Right atrium auricular region (tissue), 2 donors: Measurements from ENCODE around the gene EGLN1. TPM values are rescaled to one million over a fixed set of nuclear protein-coding genes. Genes with fewer than 3 reads are reported as not detected.

Experiments used
- DNase-seq: peaks from one replicate; pipeline ENCODE4 v3.0.0-alpha.2; 2019; ENCODE audit warnings: low spot score
- H3K27ac ChIP-seq, 2 donors: fragments of 200-600 bp; sonication (generic); 1 replicate in 1 of 2; 2 replicates in 1 of 2; pipeline ENCODE4 v1.5.1; 2016 to 2019
- H3K27me3 ChIP-seq, 2 donors: fragments of 200-600 bp; sonication (generic); one replicate each; pipeline versions ENCODE4 v1.5.1 to v1.6.0; 2017 to 2019
- H3K36me3 ChIP-seq: fragments of 200-600 bp; sonication (generic); one replicate; pipeline ENCODE4 v1.5.1; 2016
- H3K4me1 ChIP-seq, 2 donors: fragments of 200-600 bp; sonication (generic); one replicate each; pipeline versions ENCODE4 v1.5.1 to v1.6.0; 2017 to 2019
- H3K4me3 ChIP-seq, 2 donors: fragments of 200-600 bp; sonication (generic); 1 replicate in 1 of 2; 2 replicates in 1 of 2; pipeline ENCODE4 v1.5.1; 2017 to 2019; ENCODE audit warnings: mild to moderate bottlenecking in 1 of 2, moderate library complexity in 1 of 2
- H3K9me3 ChIP-seq, 2 donors: fragments of 200-600 bp; sonication (generic); one replicate each; pipeline ENCODE4 v1.5.1; 2019
- total RNA-seq, 2 donors: library from RNA; depleted of rRNA; stranded (reverse); fragments of >200 nt; gene quantifications; one replicate each; pipeline ENCODE4 v1.1.0, GENCODE V29; 2016
- TF ChIP-seq, protein P1 (sequence below), 2 donors: fragments of 200-600 bp; sonication (generic); IDR thresholded peaks; one replicate each; pipeline ENCODE4 v1.5.1; 2019; ENCODE audit warnings: antibody characterized with exemption in 2 of 2

EGLN1 gene
- total RNA-seq, 2 donors from 2014 or later: 57.9 to 76.7 TPM

DNA sequence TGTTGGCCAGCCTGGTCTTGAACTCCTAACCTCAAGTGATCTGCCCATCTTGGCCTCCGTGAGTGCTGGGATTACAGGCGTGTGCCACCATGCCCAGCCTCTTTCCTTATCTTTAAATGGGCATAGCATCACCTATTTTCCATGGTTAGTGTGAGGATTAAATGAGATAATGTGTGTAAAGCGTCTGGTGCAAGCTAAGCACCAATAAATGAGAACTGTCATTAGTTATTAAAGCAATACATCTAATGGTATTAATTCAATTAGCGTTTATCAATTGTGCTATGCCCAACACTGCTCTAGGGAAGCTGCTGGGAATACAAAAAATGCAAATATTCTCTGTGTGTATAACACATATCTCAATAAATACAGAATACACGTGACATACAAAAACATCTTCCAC lies 94.5 kb downstream of the EGLN1 start:
- TF ChIP-seq, protein P1, sequence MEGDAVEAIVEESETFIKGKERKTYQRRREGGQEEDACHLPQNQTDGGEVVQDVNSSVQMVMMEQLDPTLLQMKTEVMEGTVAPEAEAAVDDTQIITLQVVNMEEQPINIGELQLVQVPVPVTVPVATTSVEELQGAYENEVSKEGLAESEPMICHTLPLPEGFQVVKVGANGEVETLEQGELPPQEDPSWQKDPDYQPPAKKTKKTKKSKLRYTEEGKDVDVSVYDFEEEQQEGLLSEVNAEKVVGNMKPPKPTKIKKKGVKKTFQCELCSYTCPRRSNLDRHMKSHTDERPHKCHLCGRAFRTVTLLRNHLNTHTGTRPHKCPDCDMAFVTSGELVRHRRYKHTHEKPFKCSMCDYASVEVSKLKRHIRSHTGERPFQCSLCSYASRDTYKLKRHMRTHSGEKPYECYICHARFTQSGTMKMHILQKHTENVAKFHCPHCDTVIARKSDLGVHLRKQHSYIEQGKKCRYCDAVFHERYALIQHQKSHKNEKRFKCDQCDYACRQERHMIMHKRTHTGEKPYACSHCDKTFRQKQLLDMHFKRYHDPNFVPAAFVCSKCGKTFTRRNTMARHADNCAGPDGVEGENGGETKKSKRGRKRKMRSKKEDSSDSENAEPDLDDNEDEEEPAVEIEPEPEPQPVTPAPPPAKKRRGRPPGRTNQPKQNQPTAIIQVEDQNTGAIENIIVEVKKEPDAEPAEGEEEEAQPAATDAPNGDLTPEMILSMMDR (IDR thresholded peaks at IDR 0.05): no peak
- Histone ChIP-seq H3K4me1 (peaks cover 0 to 3% of the 10 kb centered on the region in 2 donors), H3K9me3 (no peaks in the 10 kb centered on the region), H3K36me3 (no peaks in the 10 kb centered on the region), H3K27me3 (no peaks in the 10 kb centered on the region), H3K27ac (no peak overlapping the region), H3K4me3 (no peak overlapping the region)
- DNase-seq: no peak

DNA sequence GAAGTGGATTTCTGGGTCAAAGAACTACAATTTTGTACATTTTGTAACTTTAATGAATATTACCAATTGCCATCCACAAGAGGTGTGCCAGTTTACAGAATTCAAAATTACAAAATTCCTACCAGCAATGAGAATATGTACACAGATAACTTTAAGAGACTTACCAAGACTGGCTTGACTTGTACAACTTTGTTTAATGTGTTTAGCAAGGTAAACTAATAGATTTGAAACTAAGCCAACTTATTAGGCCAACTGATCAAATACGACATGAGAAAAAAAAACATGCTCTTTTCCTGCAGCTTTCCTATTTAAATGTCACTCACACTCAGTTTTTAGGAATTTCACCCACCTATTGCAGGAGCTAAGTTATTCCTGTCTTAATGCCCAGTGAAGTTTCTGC lies 95.8 kb downstream of the EGLN1 start:
- Histone ChIP-seq H3K27ac (no peak overlapping the region), H3K9me3 (no peaks in the 10 kb centered on the region), H3K4me1 (no peaks in the 10 kb centered on the region), H3K4me3 (no peak overlapping the region), H3K27me3 (no peaks in the 10 kb centered on the region), H3K36me3 (no peaks in the 10 kb centered on the region)
- TF ChIP-seq, protein P1 (IDR thresholded peaks at IDR 0.05): no peak
- DNase-seq: no peak

DNA sequence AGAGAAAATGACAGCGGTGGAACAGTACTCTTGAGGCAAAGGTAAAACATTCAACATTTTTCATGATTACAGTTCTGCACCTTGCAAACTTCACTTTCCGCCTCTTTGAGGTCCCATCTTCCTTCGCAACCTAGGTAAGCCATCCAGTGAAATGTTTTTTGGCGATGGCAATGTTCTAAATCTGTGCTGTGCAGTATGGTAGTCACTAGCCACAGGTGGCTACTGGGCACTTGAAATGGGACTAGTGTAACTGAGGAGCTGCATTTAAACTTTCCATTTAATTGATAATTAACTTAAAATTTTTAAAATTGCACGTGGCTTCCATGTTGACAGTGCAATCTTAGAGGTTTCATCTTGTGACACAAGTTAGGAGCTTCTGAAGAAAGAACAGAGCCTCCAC lies 97.4 kb downstream of the EGLN1 start:
- TF ChIP-seq, protein P1 (IDR thresholded peaks at IDR 0.05): no peak

DNA sequence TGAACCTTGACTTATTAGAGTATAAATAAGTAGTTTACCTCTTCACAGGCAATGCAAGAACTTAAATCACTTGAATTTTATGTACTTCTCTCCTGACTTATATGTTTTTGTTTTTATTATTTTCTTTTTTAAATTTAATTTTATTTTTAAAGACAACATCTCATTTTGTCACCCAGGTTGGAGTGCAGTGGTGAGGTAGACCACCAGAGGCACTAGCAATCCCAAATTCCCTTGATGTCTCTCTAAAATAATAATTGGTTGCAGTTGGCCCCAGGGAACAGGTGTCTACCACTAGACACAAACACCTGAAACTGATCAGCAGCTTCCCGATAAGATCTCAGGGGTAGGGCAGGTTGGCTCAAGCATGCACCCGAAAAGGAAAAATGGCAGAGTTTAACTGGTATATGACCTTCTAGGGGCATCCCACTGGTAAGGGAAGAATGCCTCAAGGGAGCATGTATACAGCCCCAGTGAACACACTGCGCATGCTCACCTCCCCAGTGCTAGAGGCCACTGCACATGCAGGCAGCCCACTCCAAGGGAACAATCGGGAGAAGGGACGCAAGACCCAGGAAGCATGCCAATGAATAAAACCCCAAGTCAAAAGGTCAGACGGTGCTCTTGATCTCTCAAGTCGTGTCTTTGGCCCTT lies 99.1 kb downstream of the EGLN1 start:
- no peaks in the 10 kb centered on the region for H3K27me3 ChIP-seq
- no peak overlapping the region for H3K27ac ChIP-seq
- H3K36me3 ChIP-seq: no peaks in the 10 kb centered on the region
- no peak overlapping the region for H3K4me3 ChIP-seq
- H3K9me3 ChIP-seq: no peaks in the 10 kb centered on the region
- H3K4me1 ChIP-seq: no peaks in the 10 kb centered on the region
- TF ChIP-seq, protein P1 (IDR thresholded peaks at IDR 0.05): no peak
- DNase-seq: peak; percentile 32

More for the DNA sequence above, 97.4 kb downstream of the EGLN1 start:
- no peak overlapping the region for H3K27ac ChIP-seq
- no peaks in the 10 kb centered on the region for H3K9me3 ChIP-seq
- H3K36me3 ChIP-seq: no peaks in the 10 kb centered on the region
- H3K4me1 ChIP-seq: no peaks in the 10 kb centered on the region
- no peaks in the 10 kb centered on the region for H3K27me3 ChIP-seq
- no peak overlapping the region for H3K4me3 ChIP-seq
- DNase-seq: no peak

DNA sequence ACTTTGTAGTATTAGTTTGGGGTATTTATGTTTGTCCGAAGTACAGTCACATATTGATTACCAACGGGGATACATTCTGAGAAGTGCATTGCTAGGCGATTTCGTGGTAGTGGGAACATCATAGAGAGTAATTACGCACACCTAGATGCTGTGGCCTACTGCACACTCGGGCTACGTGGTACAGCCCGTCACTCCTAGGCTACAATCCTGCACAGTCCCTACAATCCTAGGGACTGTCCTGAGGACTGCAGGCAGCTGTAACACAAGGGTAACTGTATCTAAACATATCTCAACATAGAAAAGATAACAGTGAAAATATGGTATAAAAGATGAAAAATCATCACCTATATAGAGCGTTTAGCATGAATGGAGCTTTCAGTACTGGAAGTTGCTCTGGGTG lies 103.0 kb downstream of the EGLN1 start:
- no peak for DNase-seq
- TF ChIP-seq, protein P1 (IDR thresholded peaks at IDR 0.05): no peak
- Histone ChIP-seq H3K9me3 (no peaks in the 10 kb centered on the region), H3K36me3 (no peaks in the 10 kb centered on the region), H3K27ac (no peak overlapping the region), H3K27me3 (no peaks in the 10 kb centered on the region), H3K4me1 (no peaks in the 10 kb centered on the region), H3K4me3 (no peak overlapping the region)

DNA sequence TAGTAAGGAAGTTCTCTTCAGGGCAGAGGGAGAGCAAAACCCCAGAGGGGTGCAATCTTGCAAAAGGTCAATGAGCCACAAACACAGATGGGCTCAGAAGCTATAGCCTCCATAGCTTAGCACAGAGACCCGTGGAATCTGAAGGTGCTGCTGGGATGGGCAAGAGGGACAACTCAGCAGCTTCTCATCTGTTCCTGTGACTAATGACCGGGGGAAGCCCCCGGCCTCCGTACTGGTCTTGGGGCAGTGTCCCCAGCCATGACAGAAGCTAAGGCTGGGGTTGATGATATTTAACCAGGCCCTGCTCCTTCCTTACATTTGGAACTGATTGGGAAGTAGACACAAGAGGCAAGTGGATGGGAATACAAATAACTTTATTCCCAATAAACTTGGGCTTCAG lies 103.5 kb downstream of the EGLN1 start:
- H3K4me1 ChIP-seq: no peaks in the 10 kb centered on the region
- TF ChIP-seq, protein P1 (IDR thresholded peaks at IDR 0.05): no peak
- no peak for DNase-seq
- no peaks in the 10 kb centered on the region for H3K9me3 ChIP-seq
- H3K36me3 ChIP-seq: no peaks in the 10 kb centered on the region
- no peak overlapping the region for H3K4me3 ChIP-seq
- H3K27ac ChIP-seq: no peak overlapping the region
- H3K27me3 ChIP-seq: no peaks in the 10 kb centered on the region
